ENCODE results near the gene NEU1.
"Not testable (repeated sequence)": the region's sequence is repeated elsewhere in the genome, so short reads cannot be mapped to it uniquely, and the experiment has no call there.

NEU1 gene

GRCh38 chr6:31861919-31862343 is 690 bp downstream of the NEU1 start:
- Histone ChIP-seq H3K9ac (peak overlapping the region; percentile 65), H3K27me3 (ENCODE audit: control insufficient read depth, insufficient read depth, low read length) (no peaks in the 10 kb centered on the region), H2AFZ (peak overlapping the region; percentile 88), H3K27ac (no peak overlapping the region), H3K4me2 (ENCODE audit: low read length) (peak overlapping the region; percentile 81), H3K4me1 (peaks cover 20% of the 10 kb centered on the region), H3K4me3 (ENCODE audit: low read depth, low read length) (peak overlapping the region; percentile 89), H3K9me3 (ENCODE audit: control insufficient read depth, low read length) (no peaks in the 10 kb centered on the region), H3K79me2 (peaks cover 2% of the 10 kb centered on the region), H3K36me3 (ENCODE audit: control insufficient read depth, insufficient read depth, low read length) (no peaks in the 10 kb centered on the region)
- no peak for TF ChIP-seq CTCF (IDR thresholded peaks at IDR 0.05)

GRCh38 chr6:31861150-31861549 is 1.5 kb downstream of the NEU1 start:
- H3K9ac ChIP-seq: no peak overlapping the region
- TF ChIP-seq CTCF (IDR thresholded peaks at IDR 0.05): no peak
- no peaks in the 10 kb centered on the region for H3K9me3 ChIP-seq (ENCODE audit: control insufficient read depth, low read length)
- H3K4me3 ChIP-seq (ENCODE audit: low read depth, low read length): no peak overlapping the region
- H3K27me3 ChIP-seq (ENCODE audit: control insufficient read depth, insufficient read depth, low read length): no peaks in the 10 kb centered on the region
- peaks cover 2% of the 10 kb centered on the region for H3K79me2 ChIP-seq
- peaks cover 20% of the 10 kb centered on the region for H3K4me1 ChIP-seq
- H3K27ac ChIP-seq: no peak overlapping the region
- H3K4me2 ChIP-seq (ENCODE audit: low read length): no peak overlapping the region
- no peaks in the 10 kb centered on the region for H3K36me3 ChIP-seq (ENCODE audit: control insufficient read depth, insufficient read depth, low read length)
- H2AFZ ChIP-seq: no peak overlapping the region

GRCh38 chr6:31860349-31860748 is 2.3 kb downstream of the NEU1 start:
- Histone ChIP-seq H3K4me3 (ENCODE audit: low read depth, low read length) (no peak overlapping the region), H3K4me2 (ENCODE audit: low read length) (no peak overlapping the region), H3K27ac (no peak overlapping the region), H2AFZ (no peak overlapping the region), H3K4me1 (peaks cover 16% of the 10 kb centered on the region), H3K9me3 (ENCODE audit: control insufficient read depth, low read length) (no peaks in the 10 kb centered on the region), H3K27me3 (ENCODE audit: control insufficient read depth, insufficient read depth, low read length) (no peaks in the 10 kb centered on the region), H3K36me3 (ENCODE audit: control insufficient read depth, insufficient read depth, low read length) (no peaks in the 10 kb centered on the region), H3K9ac (no peak overlapping the region), H3K79me2 (peaks cover 2% of the 10 kb centered on the region)
- TF ChIP-seq CTCF (IDR thresholded peaks at IDR 0.05): no peak

- TF ChIP-seq CTCF (IDR thresholded peaks at IDR 0.05): no peak
- Histone ChIP-seq H3K36me3 (ENCODE audit: control insufficient read depth, insufficient read depth, low read length) (no peaks in the 10 kb centered on the region), H3K27ac (no peak overlapping the region), H3K4me2 (ENCODE audit: low read length) (no peak overlapping the region), H2AFZ (no peak overlapping the region), H3K4me3 (ENCODE audit: low read depth, low read length) (no peak overlapping the region), H3K9ac (no peak overlapping the region), H3K27me3 (ENCODE audit: control insufficient read depth, insufficient read depth, low read length) (no peaks in the 10 kb centered on the region), H3K9me3 (ENCODE audit: control insufficient read depth, low read length) (no peaks in the 10 kb centered on the region), H3K4me1 (peaks cover 12% of the 10 kb centered on the region), H3K79me2 (peaks cover 2% of the 10 kb centered on the region)
Measured at GRCh38 chr6:31859923-31860322, 2.7 kb downstream of the NEU1 start.

- no peak overlapping the region for H3K9ac ChIP-seq
- no peak overlapping the region for H2AFZ ChIP-seq
- H3K27me3 ChIP-seq (ENCODE audit: control insufficient read depth, insufficient read depth, low read length): no peaks in the 10 kb centered on the region
- no peaks in the 10 kb centered on the region for H3K36me3 ChIP-seq (ENCODE audit: control insufficient read depth, insufficient read depth, low read length)
- peaks cover 2% of the 10 kb centered on the region for H3K79me2 ChIP-seq
- no peaks in the 10 kb centered on the region for H3K9me3 ChIP-seq (ENCODE audit: control insufficient read depth, low read length)
- H3K4me2 ChIP-seq (ENCODE audit: low read length): no peak overlapping the region
- H3K27ac ChIP-seq: no peak overlapping the region
- H3K4me1 ChIP-seq: peaks cover 5% of the 10 kb centered on the region
- no peak for TF ChIP-seq CTCF (IDR thresholded peaks at IDR 0.05)
- H3K4me3 ChIP-seq (ENCODE audit: low read depth, low read length): no peak overlapping the region
Measured at GRCh38 chr6:31858707-31859106, 3.9 kb downstream of the NEU1 start.

- H3K9me3 ChIP-seq (ENCODE audit: control insufficient read depth, low read length); H3K4me3 ChIP-seq (ENCODE audit: low read depth, low read length); H3K27ac ChIP-seq; H3K27me3 ChIP-seq (ENCODE audit: control insufficient read depth, insufficient read depth, low read length); H3K79me2 ChIP-seq; H2AFZ ChIP-seq; H3K36me3 ChIP-seq (ENCODE audit: control insufficient read depth, insufficient read depth, low read length); H3K4me1 ChIP-seq; H3K9ac ChIP-seq; H3K4me2 ChIP-seq (ENCODE audit: low read length): not testable (repeated sequence)
Measured at GRCh38 chr6:31857774-31858173, 4.8 kb downstream of the NEU1 start.

GRCh38 chr6:31851980-31852718 is 10.5 kb downstream of the NEU1 start:
- H3K9ac ChIP-seq; H3K36me3 ChIP-seq (ENCODE audit: control insufficient read depth, insufficient read depth, low read length); H3K27ac ChIP-seq; H3K79me2 ChIP-seq; H3K4me2 ChIP-seq (ENCODE audit: low read length); H3K27me3 ChIP-seq (ENCODE audit: control insufficient read depth, insufficient read depth, low read length); H2AFZ ChIP-seq; H3K4me1 ChIP-seq; H3K4me3 ChIP-seq (ENCODE audit: low read depth, low read length); H3K9me3 ChIP-seq (ENCODE audit: control insufficient read depth, low read length): not testable (repeated sequence)
